SK-N-SH (cell line): ENCODE data around the gene MBD4. TPM values are rescaled to one million over a fixed set of nuclear protein-coding genes. Genes with fewer than 3 reads are reported as not detected.

Experiments
- CTCF ChIA-PET: fragments of 300-600, 350-600 bp; formaldehyde crosslinking; extraction: SDS; loops from one replicate; lab custom pipeline; 2021; lab: Yijun Ruan, JAX
- POLR2A ChIA-PET: fragments of 350-600 bp; sonication (Branson Sonifier 250); formaldehyde crosslinking; extraction: SDS; loops from one replicate; lab custom pipeline; 2020; ENCODE audit warnings: antibody characterized with exemption, inconsistent platforms; lab: Yijun Ruan, JAX
- DNase-seq: peaks from one replicate; pipeline ENCODE4 v3.0.0; 2012
- H2AFZ ChIP-seq: fragments of 200-600 bp; sonication (generic); 2 replicates; pipeline ENCODE4 v1.8.1; 2016; ENCODE audit warnings: antibody characterized with exemption, mild to moderate bottlenecking, low read depth
- H3F3A ChIP-seq: fragments of 200-600 bp; sonication (generic); replicated peaks from 2 replicates; pipeline ENCODE3; 2016; ENCODE audit warnings: antibody characterized with exemption, mild to moderate bottlenecking; ENCODE audit not compliant: insufficient read depth
- H3K27ac ChIP-seq, 2 experiments: fragments of 200-500 bp in 1 of 2; fragments of 200-600 bp in 1 of 2; sonication (Bioruptor generic) in 1 of 2; sonication (generic), shearing (Covaris generic) in 1 of 2; 2 replicates each; pipeline versions ENCODE4 v1.5.1 to v1.6.1; 2014 to 2016; ENCODE audit warnings: low read depth in 2 of 2, inconsistent platforms in 1 of 2, low read length in 1 of 2, mild to moderate bottlenecking in 1 of 2, mixed read lengths in 1 of 2
- H3K27me3 ChIP-seq: fragments of 200-600 bp; sonication (generic), shearing (Covaris generic); 2 replicates; pipeline ENCODE4 v1.6.1; 2016; ENCODE audit warnings: mixed run types; ENCODE audit not compliant: insufficient read depth
- H3K36me3 ChIP-seq, 2 experiments: fragments of 200-500 bp in 1 of 2; fragments of 200-600 bp in 1 of 2; sonication (Bioruptor generic) in 1 of 2; sonication (generic) in 1 of 2; replicated peaks in 1 of 2; 2 replicates each; pipeline versions ENCODE3 to v1.5.1; 2014 to 2016; ENCODE audit warnings: low read length in 1 of 2, mild to moderate bottlenecking in 1 of 2; ENCODE audit not compliant: insufficient read depth in 2 of 2, control insufficient read depth in 1 of 2
- H3K4me1 ChIP-seq, 2 experiments: fragments of 200-500 bp in 1 of 2; fragments of 200-600 bp in 1 of 2; sonication (Bioruptor generic) in 1 of 2; sonication (generic), shearing (Covaris generic) in 1 of 2; 2 replicates each; pipeline versions ENCODE4 v1.5.1 to v1.6.1; 2014 to 2016; ENCODE audit warnings: low read depth in 1 of 2, low read length in 1 of 2, mixed run types in 1 of 2; ENCODE audit not compliant: insufficient read depth in 2 of 2, control insufficient read depth in 1 of 2
- H3K4me2 ChIP-seq: fragments of 200-600 bp; sonication (generic), shearing (Covaris generic); 2 replicates; pipeline ENCODE4 v1.6.1; 2017; ENCODE audit warnings: mixed run types
- H3K4me3 ChIP-seq, 2 experiments: fragments of 200-500 bp in 1 of 2; fragments of 200-600 bp in 1 of 2; sonication (Bioruptor generic) in 1 of 2; sonication (generic), shearing (Covaris generic) in 1 of 2; 2 replicates each; pipeline versions ENCODE4 v1.5.1 to v1.8.1; 2014 to 2016; ENCODE audit warnings: low read depth in 2 of 2, inconsistent platforms in 1 of 2, low read length in 1 of 2, mild to moderate bottlenecking in 1 of 2, mixed read lengths in 1 of 2, moderate library complexity in 1 of 2
- H3K79me2 ChIP-seq: fragments of 200-600 bp; sonication (generic); 2 replicates; pipeline ENCODE4 v1.8.1; 2017; ENCODE audit warnings: mild to moderate bottlenecking; ENCODE audit not compliant: insufficient read depth
- H3K9ac ChIP-seq: fragments of 200-600 bp; sonication (generic); 2 replicates; pipeline ENCODE4 v1.6.1; 2017; ENCODE audit warnings: mixed run types
- H3K9me2 ChIP-seq: fragments of 200-600 bp; sonication (generic); 2 replicates; pipeline ENCODE4 v1.6.1; 2017; ENCODE audit warnings: mixed run types
- H3K9me3 ChIP-seq: fragments of 200-600 bp; sonication (generic); 2 replicates; pipeline ENCODE4 v1.6.1; 2017; ENCODE audit warnings: mixed run types, mild to moderate bottlenecking, moderate library complexity
- H4K20me1 ChIP-seq: fragments of 200-600 bp; sonication (generic); 2 replicates; pipeline ENCODE4 v1.6.1; 2017; ENCODE audit warnings: mild to moderate bottlenecking, mixed run types; ENCODE audit not compliant: insufficient read depth
- CHD2 ChIP-seq: fragments of 150-350 bp; IDR thresholded peaks from 2 replicates; pipeline ENCODE4 v1.6.1; 2018; ENCODE audit warnings: low read length; ENCODE audit not compliant: partially characterized antibody
- EP300 ChIP-seq, 2 experiments: IDR thresholded peaks; 2 replicates each; pipeline versions ENCODE4 v1.4.0 to v1.6.1; 2012; ENCODE audit warnings: borderline replicate concordance in 1 of 2, low read depth in 1 of 2, low read length in 1 of 2
- FOSL2 ChIP-seq: IDR thresholded peaks from 2 replicates; pipeline ENCODE4 v1.4.0; 2012; ENCODE audit warnings: low read depth, mild to moderate bottlenecking, moderate library complexity, borderline replicate concordance
- FOXM1 ChIP-seq: IDR thresholded peaks from 2 replicates; pipeline ENCODE4 v1.4.0; 2012; ENCODE audit warnings: low read depth, mild to moderate bottlenecking
- IRF3 ChIP-seq: fragments of 150-350 bp; IDR thresholded peaks from 2 replicates; pipeline ENCODE4 v1.6.1; 2016; ENCODE audit warnings: mild to moderate bottlenecking, low read depth, low read length
- MAX ChIP-seq: IDR thresholded peaks from 2 replicates; pipeline ENCODE4 v1.4.0; 2012; ENCODE audit warnings: low read depth
- NRF1 ChIP-seq: IDR thresholded peaks from 2 replicates; pipeline ENCODE4 v1.6.1; 2012; ENCODE audit warnings: low read depth, mild to moderate bottlenecking, low read length
- POLR2AphosphoS5 ChIP-seq: IDR thresholded peaks from 2 replicates; pipeline ENCODE4 v1.6.1; 2012; ENCODE audit warnings: low read depth, low read length
- RAD21 ChIP-seq: IDR thresholded peaks from 2 replicates; pipeline ENCODE4 v1.6.1; 2012; ENCODE audit warnings: mild to moderate bottlenecking, low read length
- REST ChIP-seq: IDR thresholded peaks from 2 replicates; pipeline ENCODE4 v1.6.1; 2012; ENCODE audit warnings: mild to moderate bottlenecking, low read depth, low read length, moderate library complexity
- RFX5 ChIP-seq: IDR thresholded peaks from 2 replicates; pipeline ENCODE4 v1.6.1; 2012; ENCODE audit warnings: mild to moderate bottlenecking, improper control_type of control experiment, low read length
- SMC3 ChIP-seq: IDR thresholded peaks from 2 replicates; pipeline ENCODE4 v1.6.1; 2012; ENCODE audit warnings: low read depth, low read length, improper control_type of control experiment
- TAF1 ChIP-seq: IDR thresholded peaks from 2 replicates; pipeline ENCODE4 v1.6.1; 2012; ENCODE audit warnings: low read depth, mild to moderate bottlenecking, low read length, moderate library complexity, borderline replicate concordance
- TCF12 ChIP-seq: IDR thresholded peaks from 2 replicates; pipeline ENCODE4 v1.4.0; 2012
- YY1 ChIP-seq: IDR thresholded peaks from 2 replicates; pipeline ENCODE4 v1.4.0; 2012; ENCODE audit warnings: low read depth, mild to moderate bottlenecking
- WGBS: methylation state at CpG from one replicate; pipeline ENCODE4 v1.1.6; 2017; ENCODE audit warnings: low lambda C conversion rate; 5-methylcytosine and 5-hydroxymethylcytosine counted together
- polyA plus RNA-seq, 3 experiments: library from polyadenylated mRNA; depleted of rRNA; stranded (reverse); fragments of >200 nt; gene quantifications; 2 replicates each; pipeline ENCODE4 v1.2.3, GENCODE V29; 2012

The MBD4 gene
- polyA plus RNA-seq, 1 of the 3 experiments (the other 2 are of a cell fraction) = 11.1 TPM

- CTCF ChIA-PET = interaction anchor here (1.3 to 1.7 kb wide), 2 partner anchors 14 to 38 kb away, joined by 3 to 4 read pairs; no protein-coding TSS in a partner anchor
- DNase-seq = no peak
- Histone ChIP-seq H4K20me1 (no peaks in the 10 kb centered on the region), H3K27ac (no peak overlapping the region), H3K4me1 (peaks cover 0 to 4% of the 10 kb centered on the region in 2 experiments; a peak in 1 of 4 replicates), H3F3A (no peaks in the 10 kb centered on the region), H3K4me2 (no peak overlapping the region), H3K9me2 (no peaks in the 10 kb centered on the region), H3K36me3 (no peaks in the 10 kb centered on the region), H2AFZ (no peak overlapping the region), H3K27me3 (no peaks in the 10 kb centered on the region), H3K9me3 (no peaks in the 10 kb centered on the region), H3K4me3 (no peak overlapping the region), H3K79me2 (no peaks in the 10 kb centered on the region), H3K9ac (no peak overlapping the region)
- 89% methylated on average over 12 of the region's 12 CpGs for WGBS
- POLR2A ChIA-PET = no interaction called here
- TF ChIP-seq FOXM1 (no peak), TAF1 (no peak), SMC3 (no peak), CHD2 (no peak), REST (no peak), IRF3 (no peak), EP300 (IDR thresholded peaks at IDR 0.05; ENCODE audit: borderline replicate concordance in 1 of 2, low read depth in 1 of 2, low read length in 1 of 2) (no peak), RFX5 (no peak), MAX (no peak), NRF1 (no peak), YY1 (no peak), RAD21 (no peak), TCF12 (no peak), FOSL2 (no peak), POLR2AphosphoS5 (no peak)
Observed at GRCh38 chr3:129421236-129421883, 18.4 kb downstream of the MBD4 start.
